HEK293 (cell line): Measurements from ENCODE around the gene MICAL3.

Source experiments
- TRIM28 ChIP-seq: IDR thresholded peaks from 2 replicates; pipeline ENCODE4 v1.6.1; 2011; ENCODE audit warnings: low read length, control low read depth, borderline replicate concordance
- YY1 ChIP-seq: fragments of 450-650 bp; formaldehyde crosslinking; IDR thresholded peaks from 2 replicates; pipeline ENCODE4 v1.5.1; 2018; ENCODE audit warnings: missing biosample characterization, missing genetic modification characterization
- ZNF274 ChIP-seq, 2 experiments: fragments of 200-500 bp in 1 of 2; fragments of 450-650 bp in 1 of 2; sonication (Bioruptor generic) in 1 of 2; formaldehyde crosslinking in 1 of 2; IDR thresholded peaks; 2 replicates each; pipeline versions ENCODE4 v1.5.1 to v1.6.1; 2014 to 2016; ENCODE audit warnings: borderline replicate concordance in 1 of 2, inconsistent platforms in 1 of 2, low read length in 1 of 2, missing biosample characterization in 1 of 2, missing genetic modification characterization in 1 of 2
- ZNF311 ChIP-seq: fragments of 450-650 bp; formaldehyde crosslinking; IDR thresholded peaks from 2 replicates; pipeline ENCODE4 v1.5.1; 2017; ENCODE audit warnings: missing biosample characterization, missing genetic modification characterization, borderline replicate concordance
- ZNF416 ChIP-seq: fragments of 450-650 bp; formaldehyde crosslinking; IDR thresholded peaks from 2 replicates; pipeline ENCODE4 v1.5.1; 2016; ENCODE audit warnings: missing biosample characterization, missing genetic modification characterization
- ZNF529 ChIP-seq: fragments of 450-650 bp; formaldehyde crosslinking; IDR thresholded peaks from 2 replicates; pipeline ENCODE4 v1.5.1; 2017; ENCODE audit warnings: missing genetic modification characterization, missing biosample characterization; ENCODE audit not compliant: insufficient replicate concordance
- ZNF670 ChIP-seq: fragments of 450-650 bp; formaldehyde crosslinking; IDR thresholded peaks from 2 replicates; pipeline ENCODE4 v1.5.1; 2016; ENCODE audit warnings: missing biosample characterization, missing genetic modification characterization, low read depth
- TF ChIP-seq, protein P1 (sequence below): fragments of 450-650 bp; formaldehyde crosslinking; IDR thresholded peaks from 2 replicates; pipeline ENCODE4 v1.5.1; 2016; ENCODE audit warnings: missing biosample characterization, missing genetic modification characterization
- TF ChIP-seq, protein P2 (sequence below): fragments of 450-650 bp; IDR thresholded peaks from 2 replicates; pipeline ENCODE4 v1.5.1; 2018; ENCODE audit warnings: missing biosample characterization, mild to moderate bottlenecking, missing genetic modification characterization
- TF ChIP-seq, protein P3 (sequence below): fragments of 450-650 bp; formaldehyde crosslinking; IDR thresholded peaks from 2 replicates; pipeline ENCODE4 v1.5.1; 2016; ENCODE audit warnings: missing biosample characterization, missing genetic modification characterization
- TF ChIP-seq, protein P4 (sequence below): fragments of 450-650 bp; formaldehyde crosslinking; IDR thresholded peaks from 2 replicates; pipeline ENCODE4 v1.5.1; 2016; ENCODE audit warnings: missing biosample characterization, missing genetic modification characterization, low read depth
- TF ChIP-seq, protein P5 (sequence below): fragments of 450-650 bp; formaldehyde crosslinking; IDR thresholded peaks from 2 replicates; pipeline ENCODE4 v1.5.1; 2016; ENCODE audit warnings: missing biosample characterization, missing genetic modification characterization
- TF ChIP-seq, protein P6 (sequence below): fragments of 450-650 bp; formaldehyde crosslinking; IDR thresholded peaks from 2 replicates; pipeline ENCODE4 v1.5.1; 2016; ENCODE audit warnings: missing biosample characterization, missing genetic modification characterization
- TF ChIP-seq, protein P7 (sequence below): fragments of 450-650 bp; formaldehyde crosslinking; IDR thresholded peaks from 2 replicates; pipeline ENCODE4 v1.5.1; 2017; ENCODE audit warnings: missing biosample characterization, mild to moderate bottlenecking, missing genetic modification characterization, moderate library complexity

DNA sequence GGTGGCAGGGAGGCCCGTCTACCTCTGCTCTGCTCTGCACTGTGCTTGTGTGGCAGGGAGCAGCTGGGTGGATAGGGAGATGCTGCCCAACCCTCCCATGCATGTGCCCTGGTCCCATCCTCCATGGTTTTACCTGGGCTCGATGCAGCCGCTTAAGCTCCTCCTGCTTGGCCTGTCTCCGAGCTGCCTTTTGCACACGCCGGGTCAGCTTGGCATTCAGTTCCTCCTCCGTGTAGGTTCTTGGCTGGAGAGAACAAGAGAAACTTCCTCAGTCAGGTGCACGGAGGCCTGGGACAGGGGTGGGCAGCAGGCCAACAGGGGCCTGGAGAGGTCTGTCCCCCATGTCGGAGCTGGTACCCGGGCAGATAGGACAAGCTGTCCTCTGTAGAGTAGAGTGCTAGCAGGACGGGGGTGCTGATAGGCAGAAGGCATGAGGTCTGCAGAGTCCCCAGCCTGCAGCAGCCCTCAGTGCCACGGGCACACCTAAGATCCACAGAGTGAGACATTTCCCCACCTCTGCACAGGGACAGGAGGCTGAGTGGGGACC, 213.7 kb downstream of the MICAL3 start:
- TF ChIP-seq, protein P1, sequence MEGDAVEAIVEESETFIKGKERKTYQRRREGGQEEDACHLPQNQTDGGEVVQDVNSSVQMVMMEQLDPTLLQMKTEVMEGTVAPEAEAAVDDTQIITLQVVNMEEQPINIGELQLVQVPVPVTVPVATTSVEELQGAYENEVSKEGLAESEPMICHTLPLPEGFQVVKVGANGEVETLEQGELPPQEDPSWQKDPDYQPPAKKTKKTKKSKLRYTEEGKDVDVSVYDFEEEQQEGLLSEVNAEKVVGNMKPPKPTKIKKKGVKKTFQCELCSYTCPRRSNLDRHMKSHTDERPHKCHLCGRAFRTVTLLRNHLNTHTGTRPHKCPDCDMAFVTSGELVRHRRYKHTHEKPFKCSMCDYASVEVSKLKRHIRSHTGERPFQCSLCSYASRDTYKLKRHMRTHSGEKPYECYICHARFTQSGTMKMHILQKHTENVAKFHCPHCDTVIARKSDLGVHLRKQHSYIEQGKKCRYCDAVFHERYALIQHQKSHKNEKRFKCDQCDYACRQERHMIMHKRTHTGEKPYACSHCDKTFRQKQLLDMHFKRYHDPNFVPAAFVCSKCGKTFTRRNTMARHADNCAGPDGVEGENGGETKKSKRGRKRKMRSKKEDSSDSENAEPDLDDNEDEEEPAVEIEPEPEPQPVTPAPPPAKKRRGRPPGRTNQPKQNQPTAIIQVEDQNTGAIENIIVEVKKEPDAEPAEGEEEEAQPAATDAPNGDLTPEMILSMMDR (tag by site-specific recombination) = no peak
- TF ChIP-seq, protein P2, sequence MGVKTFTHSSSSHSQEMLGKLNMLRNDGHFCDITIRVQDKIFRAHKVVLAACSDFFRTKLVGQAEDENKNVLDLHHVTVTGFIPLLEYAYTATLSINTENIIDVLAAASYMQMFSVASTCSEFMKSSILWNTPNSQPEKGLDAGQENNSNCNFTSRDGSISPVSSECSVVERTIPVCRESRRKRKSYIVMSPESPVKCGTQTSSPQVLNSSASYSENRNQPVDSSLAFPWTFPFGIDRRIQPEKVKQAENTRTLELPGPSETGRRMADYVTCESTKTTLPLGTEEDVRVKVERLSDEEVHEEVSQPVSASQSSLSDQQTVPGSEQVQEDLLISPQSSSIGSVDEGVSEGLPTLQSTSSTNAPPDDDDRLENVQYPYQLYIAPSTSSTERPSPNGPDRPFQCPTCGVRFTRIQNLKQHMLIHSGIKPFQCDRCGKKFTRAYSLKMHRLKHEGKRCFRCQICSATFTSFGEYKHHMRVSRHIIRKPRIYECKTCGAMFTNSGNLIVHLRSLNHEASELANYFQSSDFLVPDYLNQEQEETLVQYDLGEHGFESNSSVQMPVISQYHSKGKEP (tag by site-specific recombination) = no peak
- TF ChIP-seq, protein P3, sequence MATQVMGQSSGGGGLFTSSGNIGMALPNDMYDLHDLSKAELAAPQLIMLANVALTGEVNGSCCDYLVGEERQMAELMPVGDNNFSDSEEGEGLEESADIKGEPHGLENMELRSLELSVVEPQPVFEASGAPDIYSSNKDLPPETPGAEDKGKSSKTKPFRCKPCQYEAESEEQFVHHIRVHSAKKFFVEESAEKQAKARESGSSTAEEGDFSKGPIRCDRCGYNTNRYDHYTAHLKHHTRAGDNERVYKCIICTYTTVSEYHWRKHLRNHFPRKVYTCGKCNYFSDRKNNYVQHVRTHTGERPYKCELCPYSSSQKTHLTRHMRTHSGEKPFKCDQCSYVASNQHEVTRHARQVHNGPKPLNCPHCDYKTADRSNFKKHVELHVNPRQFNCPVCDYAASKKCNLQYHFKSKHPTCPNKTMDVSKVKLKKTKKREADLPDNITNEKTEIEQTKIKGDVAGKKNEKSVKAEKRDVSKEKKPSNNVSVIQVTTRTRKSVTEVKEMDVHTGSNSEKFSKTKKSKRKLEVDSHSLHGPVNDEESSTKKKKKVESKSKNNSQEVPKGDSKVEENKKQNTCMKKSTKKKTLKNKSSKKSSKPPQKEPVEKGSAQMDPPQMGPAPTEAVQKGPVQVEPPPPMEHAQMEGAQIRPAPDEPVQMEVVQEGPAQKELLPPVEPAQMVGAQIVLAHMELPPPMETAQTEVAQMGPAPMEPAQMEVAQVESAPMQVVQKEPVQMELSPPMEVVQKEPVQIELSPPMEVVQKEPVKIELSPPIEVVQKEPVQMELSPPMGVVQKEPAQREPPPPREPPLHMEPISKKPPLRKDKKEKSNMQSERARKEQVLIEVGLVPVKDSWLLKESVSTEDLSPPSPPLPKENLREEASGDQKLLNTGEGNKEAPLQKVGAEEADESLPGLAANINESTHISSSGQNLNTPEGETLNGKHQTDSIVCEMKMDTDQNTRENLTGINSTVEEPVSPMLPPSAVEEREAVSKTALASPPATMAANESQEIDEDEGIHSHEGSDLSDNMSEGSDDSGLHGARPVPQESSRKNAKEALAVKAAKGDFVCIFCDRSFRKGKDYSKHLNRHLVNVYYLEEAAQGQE = no peak
- TF ChIP-seq YY1 (tag by site-specific recombination) (no peak), ZNF311 (tag by site-specific recombination) (no peak), ZNF670 (tag by site-specific recombination) (no peak), ZNF274 (IDR thresholded peaks at IDR 0.05; ENCODE audit: low read length) (no peak), ZNF274 (tag by site-specific recombination; IDR thresholded peaks at IDR 0.05; ENCODE audit: borderline replicate concordance) (no peak), ZNF529 (tag by site-specific recombination) (no peak), TRIM28 (no peak), ZNF416 (tag by site-specific recombination) (no peak)
- TF ChIP-seq, protein P4, sequence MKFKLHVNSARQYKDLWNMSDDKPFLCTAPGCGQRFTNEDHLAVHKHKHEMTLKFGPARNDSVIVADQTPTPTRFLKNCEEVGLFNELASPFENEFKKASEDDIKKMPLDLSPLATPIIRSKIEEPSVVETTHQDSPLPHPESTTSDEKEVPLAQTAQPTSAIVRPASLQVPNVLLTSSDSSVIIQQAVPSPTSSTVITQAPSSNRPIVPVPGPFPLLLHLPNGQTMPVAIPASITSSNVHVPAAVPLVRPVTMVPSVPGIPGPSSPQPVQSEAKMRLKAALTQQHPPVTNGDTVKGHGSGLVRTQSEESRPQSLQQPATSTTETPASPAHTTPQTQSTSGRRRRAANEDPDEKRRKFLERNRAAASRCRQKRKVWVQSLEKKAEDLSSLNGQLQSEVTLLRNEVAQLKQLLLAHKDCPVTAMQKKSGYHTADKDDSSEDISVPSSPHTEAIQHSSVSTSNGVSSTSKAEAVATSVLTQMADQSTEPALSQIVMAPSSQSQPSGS (tag by site-specific recombination) = no peak
- TF ChIP-seq, protein P5, sequence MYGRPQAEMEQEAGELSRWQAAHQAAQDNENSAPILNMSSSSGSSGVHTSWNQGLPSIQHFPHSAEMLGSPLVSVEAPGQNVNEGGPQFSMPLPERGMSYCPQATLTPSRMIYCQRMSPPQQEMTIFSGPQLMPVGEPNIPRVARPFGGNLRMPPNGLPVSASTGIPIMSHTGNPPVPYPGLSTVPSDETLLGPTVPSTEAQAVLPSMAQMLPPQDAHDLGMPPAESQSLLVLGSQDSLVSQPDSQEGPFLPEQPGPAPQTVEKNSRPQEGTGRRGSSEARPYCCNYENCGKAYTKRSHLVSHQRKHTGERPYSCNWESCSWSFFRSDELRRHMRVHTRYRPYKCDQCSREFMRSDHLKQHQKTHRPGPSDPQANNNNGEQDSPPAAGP (tag by site-specific recombination) = no peak
- TF ChIP-seq, protein P6, sequence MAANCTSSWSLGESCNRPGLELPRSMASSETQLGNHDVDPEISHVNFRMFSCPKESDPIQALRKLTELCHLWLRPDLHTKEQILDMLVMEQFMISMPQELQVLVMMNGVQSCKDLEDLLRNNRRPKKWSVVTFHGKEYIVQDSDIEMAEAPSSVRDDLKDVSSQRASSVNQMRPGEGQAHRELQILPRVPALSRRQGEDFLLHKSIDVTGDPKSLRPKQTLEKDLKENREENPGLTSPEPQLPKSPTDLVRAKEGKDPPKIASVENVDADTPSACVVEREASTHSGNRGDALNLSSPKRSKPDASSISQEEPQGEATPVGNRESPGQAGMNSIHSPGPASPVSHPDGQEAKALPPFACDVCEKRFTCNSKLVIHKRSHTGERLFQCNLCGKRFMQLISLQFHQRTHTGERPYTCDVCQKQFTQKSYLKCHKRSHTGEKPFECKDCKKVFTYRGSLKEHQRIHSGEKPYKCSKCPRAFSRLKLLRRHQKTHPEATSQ = no peak
- TF ChIP-seq, protein P7, sequence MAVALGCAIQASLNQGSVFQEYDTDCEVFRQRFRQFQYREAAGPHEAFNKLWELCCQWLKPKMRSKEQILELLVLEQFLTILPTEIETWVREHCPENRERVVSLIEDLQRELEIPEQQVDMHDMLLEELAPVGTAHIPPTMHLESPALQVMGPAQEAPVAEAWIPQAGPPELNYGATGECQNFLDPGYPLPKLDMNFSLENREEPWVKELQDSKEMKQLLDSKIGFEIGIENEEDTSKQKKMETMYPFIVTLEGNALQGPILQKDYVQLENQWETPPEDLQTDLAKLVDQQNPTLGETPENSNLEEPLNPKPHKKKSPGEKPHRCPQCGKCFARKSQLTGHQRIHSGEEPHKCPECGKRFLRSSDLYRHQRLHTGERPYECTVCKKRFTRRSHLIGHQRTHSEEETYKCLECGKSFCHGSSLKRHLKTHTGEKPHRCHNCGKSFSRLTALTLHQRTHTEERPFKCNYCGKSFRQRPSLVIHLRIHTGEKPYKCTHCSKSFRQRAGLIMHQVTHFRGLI = no peak
